NCI-H748 treated with DMSO at 0.1 percent for 48 hours (cell line): ENCODE data around the gene UVRAG.
"Not testable (repeated sequence)": the region's sequence is repeated elsewhere in the genome, so short reads cannot be mapped to it uniquely, and the experiment has no call there.

ENCODE experiments used
- DNase-seq: peaks from one replicate; lab custom pipeline; 2025; lab: John Stamatoyannopoulos, UW

UVRAG gene

DNA sequence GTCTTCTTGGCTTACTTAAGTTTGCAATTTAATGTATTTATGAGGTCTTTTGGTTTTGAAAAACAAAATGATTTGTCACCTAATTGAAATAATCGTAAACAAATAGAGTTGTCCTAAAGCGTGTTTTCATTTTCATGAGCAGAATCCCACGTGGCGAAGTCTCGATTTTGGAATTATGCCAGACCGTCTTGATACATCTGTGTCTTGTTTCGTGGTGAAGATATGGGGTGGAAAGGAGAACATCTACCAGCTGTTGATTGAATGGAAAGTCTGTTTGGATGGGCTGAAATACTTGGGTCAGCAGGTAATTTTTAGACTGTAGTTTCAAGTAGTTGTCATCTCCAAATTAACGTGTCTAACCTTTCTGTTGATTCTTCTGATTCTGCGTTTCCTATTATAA lies 64.7 kb downstream of the UVRAG start:
- no peak for DNase-seq

DNA sequence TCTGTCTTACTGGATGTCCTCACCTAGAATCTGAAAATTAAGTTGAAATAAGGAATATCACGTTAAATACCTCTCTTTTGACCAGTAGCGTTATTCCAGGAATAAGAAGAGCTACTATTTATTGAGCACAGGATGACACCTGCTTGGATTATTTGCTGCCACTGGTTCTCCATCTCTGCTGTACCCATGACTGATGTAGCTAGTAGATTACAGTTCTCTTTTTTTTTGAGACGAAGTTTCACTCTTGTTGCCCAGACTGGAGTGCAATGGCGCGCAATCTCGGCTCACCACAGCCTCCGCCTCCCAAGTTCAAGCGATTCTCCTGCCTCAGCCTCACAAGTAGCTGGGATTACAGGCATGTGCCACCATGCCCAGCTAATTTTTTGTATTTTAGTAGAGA lies 65.3 kb downstream of the UVRAG start:
- DNase-seq, result not testable (repeated sequence)

DNA sequence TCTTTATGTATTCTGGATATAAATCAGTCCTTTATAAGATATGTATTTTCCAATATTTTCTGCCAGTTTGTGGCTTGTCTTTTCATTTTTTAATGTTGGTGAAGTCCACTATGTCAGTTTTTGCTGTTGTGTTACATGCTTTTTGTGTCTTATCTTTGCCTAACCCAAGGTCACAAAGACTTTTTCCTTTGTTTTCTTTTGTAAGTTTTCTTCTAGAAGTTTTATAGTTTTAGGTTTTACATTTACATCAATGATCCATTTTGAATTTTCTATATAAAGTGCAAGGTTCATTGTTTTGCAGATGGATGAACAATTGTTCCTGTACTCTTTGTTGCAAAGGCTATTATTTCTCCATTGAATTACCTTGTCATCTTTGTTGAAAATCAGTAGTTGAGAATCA lies 69.3 kb downstream of the UVRAG start:
- no peak for DNase-seq

DNA sequence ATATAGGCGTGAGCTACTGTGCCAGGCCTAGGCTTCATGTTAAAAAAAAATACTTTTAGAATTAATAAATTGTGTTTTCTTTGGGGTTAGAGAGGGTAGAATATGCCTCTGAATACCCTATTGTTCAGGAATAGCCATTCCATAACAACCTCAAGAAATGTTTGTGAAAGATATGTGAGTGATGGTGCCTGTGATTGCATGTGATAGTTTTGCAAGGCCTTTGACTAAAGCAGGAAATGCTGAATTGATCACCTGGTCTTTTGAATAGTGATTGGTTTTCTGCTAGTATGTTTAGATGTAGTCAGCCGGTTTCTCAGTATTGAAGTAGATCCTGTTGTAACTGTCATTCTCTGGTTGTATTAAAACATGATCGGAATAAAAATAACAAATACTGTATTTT lies 73.4 kb downstream of the UVRAG start:
- no peak for DNase-seq

DNA sequence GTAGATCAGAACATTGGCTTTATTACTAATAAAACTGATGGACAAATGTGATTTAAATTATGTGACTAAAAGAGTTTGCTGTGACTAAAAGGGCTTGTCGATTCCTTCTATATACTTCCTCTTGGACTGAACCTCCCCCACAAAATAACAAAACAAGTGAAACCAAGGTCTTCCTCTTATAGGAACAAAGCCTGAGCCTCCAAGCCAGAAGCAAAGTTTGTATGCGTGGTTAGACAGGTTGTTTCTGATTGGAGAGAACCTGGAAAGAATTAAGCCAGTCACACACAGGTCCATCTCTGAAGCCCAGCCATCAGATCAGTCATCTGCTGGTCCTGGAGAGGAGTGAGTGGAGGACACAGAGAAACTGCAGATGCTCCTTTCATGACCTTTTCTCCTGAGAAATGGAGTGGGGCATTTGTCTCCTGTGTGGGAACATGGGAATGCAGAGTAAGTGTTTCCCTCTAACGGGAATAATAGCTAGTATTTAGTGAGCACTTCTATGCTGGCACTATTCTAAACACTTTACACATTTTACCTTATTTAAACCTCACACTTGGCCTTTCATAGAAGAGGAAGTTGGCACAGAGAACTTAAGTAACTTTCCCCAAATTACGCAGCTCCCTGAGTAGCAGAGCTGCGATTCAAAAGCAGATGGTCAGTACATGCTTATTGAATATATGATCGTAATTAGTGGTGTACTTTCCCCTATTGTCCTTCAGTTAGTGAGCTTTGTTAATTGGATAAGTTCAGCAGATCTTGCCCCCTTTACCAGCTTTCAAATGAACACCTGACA lies 77.1 kb downstream of the UVRAG start:
- DNase-seq, result no peak

DNA sequence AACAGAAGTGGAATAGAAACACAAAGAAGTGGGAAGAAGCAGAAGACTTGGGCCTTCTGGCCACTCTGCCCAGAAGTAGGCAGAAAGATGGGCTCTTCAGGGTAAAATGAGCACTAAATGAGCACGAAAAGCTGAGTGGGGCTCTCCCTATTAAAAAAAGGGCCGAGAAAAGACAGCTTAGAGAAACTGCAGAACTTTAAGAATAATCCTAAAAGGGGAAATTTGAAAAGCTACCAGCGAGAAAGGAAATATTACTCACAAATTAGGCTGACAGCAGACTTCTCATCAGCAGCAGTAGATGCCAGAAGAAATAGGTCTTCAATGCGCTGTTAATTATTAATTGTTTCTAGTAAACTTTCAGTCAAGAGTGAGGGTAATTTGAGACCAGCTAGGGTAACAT lies 78.2 kb downstream of the UVRAG start:
- DNase-seq, result no peak

DNA sequence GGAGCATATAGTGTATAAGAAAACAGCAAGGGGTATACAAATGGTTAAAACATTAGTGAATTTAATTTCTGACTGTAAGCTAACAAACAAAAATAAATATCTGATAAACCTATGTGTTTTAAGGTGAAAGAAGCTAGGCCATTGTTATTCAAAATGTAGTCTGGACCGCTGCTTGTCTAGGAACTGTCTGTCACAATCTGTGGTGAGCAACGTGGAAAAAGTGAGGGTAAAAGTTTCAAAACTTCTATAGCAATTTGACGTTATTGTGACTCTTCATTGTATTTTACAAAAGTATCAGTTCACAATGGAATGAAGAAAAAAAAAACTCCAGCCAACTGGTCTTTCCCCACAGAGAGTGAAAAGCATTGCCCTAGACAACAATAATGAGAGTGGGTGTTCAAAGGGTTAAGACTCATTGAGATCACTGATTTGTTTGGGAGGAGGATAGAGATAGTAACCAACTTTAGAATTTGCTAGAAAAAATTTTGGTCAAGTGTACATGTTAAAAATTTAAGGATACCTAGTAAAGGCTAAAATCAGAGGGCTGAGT lies 79.1 kb downstream of the UVRAG start:
- DNase-seq, result no peak

DNA sequence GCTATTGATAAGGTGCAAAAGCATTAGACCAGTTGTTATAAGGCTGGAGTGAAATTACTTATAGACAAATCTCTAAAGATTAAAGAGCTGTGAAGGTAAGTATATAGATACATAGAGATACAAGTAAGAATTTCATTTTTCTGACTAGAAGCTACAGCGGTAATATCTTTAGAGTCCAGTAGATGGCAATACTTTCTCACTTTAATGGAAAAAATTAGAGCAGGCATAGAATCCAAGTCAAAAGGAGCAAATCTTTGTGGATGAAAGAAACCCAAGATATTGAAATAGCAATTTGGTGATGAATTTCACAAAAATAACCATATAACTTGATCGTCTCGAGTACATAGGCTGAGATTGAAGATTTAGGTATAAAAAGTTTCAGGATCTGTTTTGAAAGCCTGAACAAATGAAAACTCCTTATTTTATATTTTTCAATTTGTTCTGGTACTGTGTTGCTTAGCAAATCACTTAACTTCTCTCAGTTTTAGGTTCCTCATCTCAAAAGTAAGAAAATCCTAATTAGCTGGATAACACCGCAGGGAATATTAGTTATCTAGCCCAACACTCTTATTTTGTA lies 81.9 kb downstream of the UVRAG start:
- DNase-seq, result peak; percentile 62

DNA sequence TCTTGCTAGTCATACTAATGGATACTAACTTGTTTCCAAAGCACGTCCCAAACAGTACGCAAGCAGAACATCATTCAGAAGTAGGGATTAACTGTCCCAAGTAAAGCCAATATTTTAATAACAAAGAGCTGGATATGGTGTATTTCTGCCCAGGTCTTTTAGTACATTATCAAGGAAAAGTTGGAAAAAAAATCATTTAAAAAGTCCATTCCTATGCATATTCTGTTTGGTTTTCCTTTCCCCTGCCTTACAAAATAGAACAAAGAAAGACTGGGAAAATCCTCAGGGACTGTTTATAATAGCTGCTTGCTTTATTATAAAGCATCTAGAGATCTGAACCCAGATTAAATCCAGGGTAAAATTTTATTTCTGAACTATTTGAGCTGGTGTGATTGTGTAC lies 83.9 kb downstream of the UVRAG start:
- DNase-seq, result no peak

DNA sequence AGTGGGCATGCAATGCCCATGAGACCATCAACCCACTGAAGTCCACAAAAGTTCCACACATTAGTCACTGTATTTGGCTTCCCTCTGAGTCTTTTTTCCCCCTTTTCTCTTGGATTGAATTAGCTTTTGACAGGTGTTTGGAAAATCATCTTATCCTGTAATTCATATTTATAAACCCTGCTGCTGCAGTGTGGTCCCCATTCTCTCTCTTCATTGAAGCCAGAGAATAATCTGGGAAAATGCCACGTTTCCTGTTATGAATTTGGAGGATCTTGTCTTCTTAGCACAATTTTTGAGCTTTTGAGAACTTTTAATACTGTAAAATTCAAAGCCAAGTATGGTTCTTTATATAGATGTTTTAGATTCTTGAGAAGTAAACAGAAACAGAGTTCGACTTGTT lies 84.8 kb downstream of the UVRAG start:
- DNase-seq, result no peak

DNA sequence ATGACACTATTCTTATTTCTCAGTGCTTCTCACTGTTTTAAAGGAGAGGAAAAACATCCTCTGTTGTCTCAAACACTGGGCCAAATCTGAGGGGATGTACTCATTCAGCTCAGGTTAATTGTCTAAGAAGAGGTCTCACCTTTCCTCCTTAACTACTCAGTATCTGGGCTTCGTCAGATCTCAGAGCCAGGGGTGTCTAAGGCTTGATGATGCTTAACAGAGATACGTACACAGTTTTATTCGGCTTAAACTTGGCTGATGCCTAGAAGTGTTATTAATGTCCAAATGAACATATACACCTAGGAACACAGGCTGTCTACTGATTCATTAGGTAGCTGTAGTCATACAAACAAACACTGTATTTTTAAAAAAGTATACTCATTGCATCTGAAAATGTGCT lies 85.8 kb downstream of the UVRAG start:
- DNase-seq, result no peak

DNA sequence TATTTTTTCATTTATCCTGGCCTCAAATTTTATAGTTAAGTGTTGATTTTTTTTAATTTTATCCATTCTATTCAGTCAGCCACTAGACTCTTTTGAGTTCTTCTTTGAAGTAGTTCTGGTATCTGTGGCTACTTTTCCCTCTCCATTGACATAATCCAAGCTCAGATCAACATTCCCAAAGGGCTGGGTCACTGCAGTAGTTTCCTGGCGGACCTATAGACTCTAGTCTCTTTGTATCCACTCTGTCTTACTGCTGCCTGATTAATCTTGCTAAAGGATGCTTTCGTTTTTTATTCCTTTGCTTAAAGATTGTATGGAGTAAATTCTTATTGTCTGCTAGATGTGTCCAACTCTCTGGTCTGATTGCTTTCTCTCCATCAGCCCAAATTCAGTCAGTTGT lies 87.6 kb downstream of the UVRAG start:
- DNase-seq, result no peak

DNA sequence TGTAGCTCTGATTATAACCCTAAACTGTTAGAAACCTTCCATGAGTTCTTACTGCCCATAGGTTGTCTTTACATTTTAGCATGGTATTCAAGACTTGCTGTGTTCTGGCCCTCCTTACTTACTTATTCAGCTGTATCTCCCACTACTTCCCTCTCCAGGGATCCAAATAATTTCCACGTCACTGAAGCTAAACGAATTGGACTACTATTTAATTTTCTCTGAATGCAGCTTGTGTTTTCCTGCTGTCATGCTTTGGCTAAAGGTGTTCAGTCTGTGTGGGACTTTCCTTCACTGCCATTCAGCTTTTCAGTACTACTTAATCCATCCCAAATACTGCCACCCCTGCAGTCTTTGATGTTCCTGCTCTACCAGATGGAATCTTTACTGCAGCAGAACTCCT lies 88.3 kb downstream of the UVRAG start:
- DNase-seq, result no peak

DNA sequence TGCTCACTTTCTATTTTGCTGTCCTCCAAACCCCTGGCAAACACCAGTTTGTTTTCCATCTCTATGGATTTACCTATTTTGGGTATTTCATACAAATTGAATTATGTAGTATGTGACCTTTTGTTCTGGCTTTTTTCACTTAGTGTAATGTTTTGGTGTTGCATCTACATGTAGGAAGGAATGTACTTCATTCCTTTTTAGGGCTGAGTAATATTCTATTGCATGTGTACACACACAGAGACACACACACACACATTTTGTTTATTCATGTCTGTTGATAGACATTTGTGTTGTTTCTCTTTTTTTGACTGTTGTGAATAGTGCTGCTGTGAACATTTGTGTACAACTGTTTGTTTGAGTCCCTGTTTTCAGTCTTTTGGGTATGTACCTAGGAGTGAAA lies 90.4 kb downstream of the UVRAG start:
- no peak for DNase-seq

DNA sequence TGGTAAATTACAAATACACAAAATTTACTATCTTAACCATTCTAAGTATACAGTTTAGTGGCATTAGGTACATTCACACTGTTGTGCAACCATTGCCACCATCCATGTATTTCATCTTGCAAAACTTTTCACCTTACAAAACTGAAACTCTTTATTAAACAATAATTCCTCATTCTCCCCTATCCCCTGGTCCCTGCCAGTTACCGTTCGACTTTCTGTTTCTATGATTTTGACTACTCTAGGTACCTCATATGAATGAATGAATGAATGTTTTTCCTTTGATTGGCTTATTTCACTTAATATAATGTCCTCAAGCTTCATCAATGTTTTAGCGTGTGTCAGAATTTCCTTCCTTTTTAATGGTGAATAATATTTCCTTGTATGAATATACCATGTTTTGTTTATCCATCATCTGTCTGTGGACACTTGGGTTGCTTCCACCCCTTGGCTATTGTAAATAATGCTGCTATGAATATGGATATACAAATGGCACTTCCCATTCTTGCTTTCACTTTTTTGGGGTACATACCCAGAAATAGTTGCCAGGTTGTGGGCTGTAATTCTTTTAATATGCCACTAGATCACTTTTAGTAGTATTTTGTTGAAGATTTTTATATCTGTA lies 93.0 kb downstream of the UVRAG start:
- no peak for DNase-seq

DNA sequence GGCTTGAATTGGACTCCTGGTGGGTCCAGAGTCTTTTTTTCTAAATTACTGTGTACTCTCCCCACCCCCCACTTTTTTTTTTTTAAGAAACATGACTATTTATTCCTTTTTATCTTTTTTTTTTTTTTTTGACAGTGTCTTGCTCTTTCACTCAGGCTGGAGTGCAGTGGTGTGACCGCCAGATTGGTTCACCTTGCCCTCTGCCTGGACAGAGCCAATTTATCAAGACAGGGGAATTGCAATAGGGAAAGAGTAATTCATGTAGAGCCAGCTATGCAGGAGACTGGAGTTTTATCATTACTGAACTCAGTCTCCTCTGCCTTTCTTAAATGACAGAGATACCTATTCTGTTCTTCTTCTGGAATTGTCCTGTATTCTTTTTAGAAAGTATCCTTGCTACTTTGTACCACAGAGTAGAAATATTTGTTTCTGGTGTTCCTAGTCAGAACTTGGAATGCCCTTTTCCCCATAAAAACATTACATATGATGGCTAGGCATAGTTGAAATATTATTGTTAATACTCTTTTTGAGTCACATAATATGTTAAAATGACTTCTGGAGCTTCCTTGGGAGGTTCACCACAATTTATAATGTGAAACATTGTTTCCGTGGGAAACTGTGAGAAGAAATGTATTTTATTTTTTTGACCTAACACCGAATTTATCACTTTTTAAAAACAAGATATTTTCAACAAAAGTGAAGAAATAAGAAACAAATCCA lies 95.6 kb downstream of the UVRAG start:
- no peak for DNase-seq

DNA sequence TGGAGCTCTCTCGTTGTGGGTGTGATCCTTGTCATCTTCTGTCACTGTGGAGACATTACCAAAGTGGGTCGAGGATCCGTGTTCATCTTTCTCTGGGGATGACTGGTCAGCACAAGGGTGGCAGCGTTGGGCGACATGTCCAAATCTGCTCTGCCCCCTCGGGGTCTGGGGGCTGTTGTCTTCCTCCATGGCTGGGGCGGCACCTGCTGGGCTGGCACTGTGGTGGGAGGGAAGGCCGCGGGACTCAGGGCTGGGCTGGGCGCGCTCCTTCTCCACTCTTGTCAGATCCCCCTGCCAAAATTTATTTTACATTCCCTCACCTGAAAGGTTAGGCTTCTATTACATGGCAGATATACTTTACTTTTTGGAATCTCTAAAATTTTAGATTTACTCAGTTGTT lies 96.4 kb downstream of the UVRAG start:
- DNase-seq, result no peak

DNA sequence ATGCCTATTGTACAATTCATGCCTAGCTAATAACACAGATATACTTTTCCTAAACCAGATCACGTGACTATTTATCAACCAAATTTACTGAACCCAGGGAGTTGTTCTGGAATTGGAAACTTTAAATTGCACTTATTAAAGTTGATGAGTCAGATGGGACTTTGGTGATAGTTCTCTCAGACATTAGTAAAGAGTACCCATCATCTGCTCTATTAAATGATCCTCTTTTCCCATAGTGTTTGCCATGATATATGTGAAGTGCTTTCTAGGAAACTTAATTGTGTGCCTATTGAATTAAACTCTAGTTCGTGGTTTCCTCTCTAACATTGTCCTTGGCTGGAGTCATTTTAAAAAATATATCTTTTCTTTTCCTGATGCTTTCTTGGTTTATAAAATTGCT lies 99.0 kb downstream of the UVRAG start:
- no peak for DNase-seq

DNA sequence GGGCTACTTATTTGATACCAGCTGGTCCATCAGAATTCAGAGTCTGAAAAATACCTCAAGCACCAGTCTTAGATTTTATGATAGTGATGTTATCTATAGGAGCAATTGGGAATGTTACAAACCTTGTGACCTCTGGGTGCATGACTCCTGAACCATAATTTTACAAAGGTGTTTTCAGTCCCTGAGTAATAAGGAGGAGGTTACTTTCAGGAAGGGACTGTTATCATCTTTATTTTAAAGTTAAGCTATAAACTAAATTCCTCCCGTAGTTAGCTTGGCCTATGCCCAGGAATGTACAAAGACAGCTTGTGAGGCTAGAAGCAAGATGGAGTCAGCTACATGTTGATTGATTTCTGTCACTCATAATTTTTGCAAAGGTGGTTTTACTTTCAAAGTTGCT lies 101.9 kb downstream of the UVRAG start:
- DNase-seq, result no peak

DNA sequence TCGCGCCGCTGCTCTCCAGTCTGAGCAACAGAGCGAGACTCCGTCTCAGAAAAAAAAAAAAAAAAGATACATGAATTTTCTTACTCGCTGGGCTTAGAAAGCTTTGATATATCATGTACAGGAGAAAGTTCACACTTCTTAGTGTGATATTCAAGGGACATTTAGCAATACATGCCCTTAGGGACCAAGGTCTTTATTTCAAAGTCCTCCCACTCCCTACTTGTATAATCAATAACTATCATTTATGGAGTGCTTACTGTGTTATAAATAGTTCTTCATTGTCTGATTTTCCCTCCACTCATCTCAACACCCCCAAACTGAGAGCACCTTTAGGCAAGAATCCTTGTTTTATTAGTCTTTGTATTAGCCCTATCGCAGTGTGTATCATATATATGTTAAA lies 103.3 kb downstream of the UVRAG start:
- no peak for DNase-seq

DNA sequence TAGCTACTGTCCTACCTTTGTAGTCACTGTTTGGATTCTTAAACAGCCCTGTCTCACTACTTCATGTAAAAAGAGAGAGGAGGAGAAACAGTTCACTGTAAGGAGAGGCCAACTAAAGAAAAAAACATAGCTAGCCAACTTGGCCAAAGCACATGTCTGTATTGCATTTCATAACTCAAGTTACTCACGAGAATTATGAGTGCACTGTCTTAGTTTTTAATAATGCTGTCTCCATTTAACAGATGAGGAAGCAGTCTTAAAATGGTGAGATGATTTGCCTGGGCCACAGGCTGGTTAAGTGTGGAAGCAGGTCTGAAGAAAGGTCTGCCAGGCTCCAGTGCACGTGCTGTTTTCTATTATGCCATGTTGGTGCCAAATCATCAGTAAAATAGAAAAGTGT lies 104.5 kb downstream of the UVRAG start:
- no peak for DNase-seq

DNA sequence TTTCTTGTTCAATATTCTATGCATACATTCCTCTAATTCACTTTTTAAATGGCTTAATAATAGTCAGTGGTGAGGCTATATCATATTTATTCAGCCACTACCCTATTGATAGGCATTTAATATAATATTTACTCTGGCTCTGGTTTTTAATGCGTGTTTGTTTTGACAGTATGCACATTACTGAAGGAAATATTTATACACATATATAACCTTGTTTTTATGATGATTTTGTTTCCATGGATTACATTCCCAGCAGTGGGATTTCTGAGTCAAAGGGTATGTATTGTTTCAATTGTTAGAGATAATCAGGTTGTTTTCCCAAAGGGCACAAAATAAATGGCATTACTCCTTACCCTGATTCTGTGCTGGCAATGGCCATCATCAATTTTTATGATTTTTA lies 105.8 kb downstream of the UVRAG start:
- no peak for DNase-seq

DNA sequence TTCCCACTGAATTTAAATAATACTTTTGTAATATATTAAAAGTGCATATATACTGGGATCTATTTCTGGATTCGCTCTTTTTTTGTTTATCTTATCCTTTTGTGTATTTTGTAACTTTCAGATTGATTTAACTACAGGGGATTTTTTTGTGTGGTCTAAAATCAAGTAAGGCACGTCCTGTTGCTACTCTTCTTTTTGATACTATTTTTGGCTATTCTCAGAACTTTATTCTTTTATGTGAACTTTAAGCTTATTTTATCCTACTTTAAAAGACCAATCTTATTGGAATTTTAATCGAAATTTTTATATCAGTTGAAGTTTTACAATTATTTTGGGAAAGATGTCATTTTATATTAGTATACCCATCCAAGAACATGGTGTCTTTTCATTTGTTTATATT lies 106.8 kb downstream of the UVRAG start:
- no peak for DNase-seq
